SU-DHL-6 (cell line): ENCODE data around the gene RFLNA.

Experiments used
- H2AFZ ChIP-seq: fragments of 200-600 bp; sonication (generic); 2 replicates; pipeline ENCODE4 v1.6.1; 2014; ENCODE audit warnings: low read depth, mild to moderate bottlenecking, moderate library complexity, mixed read lengths, antibody characterized with exemption, low read length; ENCODE audit not compliant: severe bottlenecking
- H3F3A ChIP-seq: fragments of 200-600 bp; shearing (Covaris generic); 2 replicates; pipeline ENCODE4 v1.6.0; 2016; ENCODE audit warnings: antibody characterized with exemption, mild to moderate bottlenecking; ENCODE audit not compliant: insufficient read depth
- H3K27ac ChIP-seq: fragments of 200-600 bp; sonication (generic); 2 replicates; pipeline ENCODE4 v1.5.1; 2016; ENCODE audit warnings: low read depth, mild to moderate bottlenecking, low read length, moderate library complexity, mixed read lengths
- H3K27me3 ChIP-seq: fragments of 200-600 bp; sonication (generic), shearing (Covaris generic); 2 replicates; pipeline ENCODE4 v1.6.0; 2014; ENCODE audit warnings: mild to moderate bottlenecking, low read length
- H3K36me3 ChIP-seq: fragments of 200-600 bp; sonication (generic); 2 replicates; pipeline ENCODE4 v1.6.1; 2014; ENCODE audit warnings: mild to moderate bottlenecking, low read length, mixed read lengths
- H3K4me2 ChIP-seq: fragments of 300-600, 200-600 bp; shearing (Covaris generic), sonication (generic); 2 replicates; pipeline ENCODE4 v1.6.0; 2014; ENCODE audit warnings: low read length, low read depth, mild to moderate bottlenecking; ENCODE audit not compliant: poor library complexity, severe bottlenecking
- H3K4me3 ChIP-seq: fragments of 200-600 bp; sonication (generic); 2 replicates; pipeline ENCODE4 v1.5.1; 2014; ENCODE audit warnings: antibody characterized with exemption, low read length, mild to moderate bottlenecking, mixed read lengths; ENCODE audit not compliant: insufficient read depth, poor library complexity, severe bottlenecking
- H3K79me2 ChIP-seq: fragments of 200-600 bp; sonication (generic); 2 replicates; pipeline ENCODE4 v1.6.1; 2014; ENCODE audit warnings: mild to moderate bottlenecking, low read length, moderate library complexity; ENCODE audit not compliant: insufficient read depth
- H3K9ac ChIP-seq: fragments of 200-600 bp; sonication (generic); 2 replicates; pipeline ENCODE4 v1.7.0; 2014; ENCODE audit warnings: mild to moderate bottlenecking, low read length
- H3K9me2 ChIP-seq: fragments of 200-600 bp; sonication (generic); replicated peaks from 2 replicates; pipeline ENCODE4 v1.6.1; 2014; ENCODE audit warnings: low read length; ENCODE audit not compliant: insufficient read depth
- H3K9me3 ChIP-seq: fragments of 200-600 bp; sonication (generic); 2 replicates; pipeline ENCODE4 v1.6.1; 2014; ENCODE audit warnings: low read length, mixed read lengths; ENCODE audit not compliant: insufficient read depth
- H4K20me1 ChIP-seq: fragments of 200-600 bp; sonication (generic); 2 replicates; pipeline ENCODE4 v1.6.1; 2014; ENCODE audit warnings: low read depth, mild to moderate bottlenecking, antibody characterized with exemption, low read length, moderate library complexity, mixed read lengths
- CTCF ChIP-seq: fragments of 200-600 bp; sonication (generic); IDR thresholded peaks from one replicate; pipeline ENCODE4 v1.5.1; 2017; ENCODE audit warnings: antibody characterized with exemption, mild to moderate bottlenecking, low read length, moderate library complexity; ENCODE audit not compliant: insufficient read depth, poor library complexity, severe bottlenecking
- EZH2phosphoT487 ChIP-seq: fragments of 200-600 bp; sonication (generic), shearing (Covaris generic); conservative IDR thresholded peaks from 2 replicates; pipeline ENCODE4 v1.6.1; 2018; ENCODE audit warnings: mild to moderate bottlenecking, antibody characterized with exemption, low read length, moderate library complexity, mixed read lengths

Gene RFLNA

GRCh38 chr12:124276337-124276736 lies 18.6 kb upstream of the RFLNA start:
- Histone ChIP-seq H3K4me3 (no peak overlapping the region), H3K79me2 (no peaks in the 10 kb centered on the region), H3K9me2 (no peaks in the 10 kb centered on the region), H3K27ac (no peak overlapping the region), H3K36me3 (no peaks in the 10 kb centered on the region), H3K9ac (no peak overlapping the region), H2AFZ (no peak overlapping the region), H3F3A (no peaks in the 10 kb centered on the region), H3K9me3 (no peaks in the 10 kb centered on the region), H3K4me2 (no peak overlapping the region), H3K27me3 (no peaks in the 10 kb centered on the region), H4K20me1 (no peaks in the 10 kb centered on the region)
- no peak for TF ChIP-seq EZH2phosphoT487
- no peak for TF ChIP-seq CTCF

GRCh38 chr12:124277394-124278241 lies 17.3 kb upstream of the RFLNA start:
- Histone ChIP-seq H2AFZ (no peak overlapping the region), H3K79me2 (no peaks in the 10 kb centered on the region), H3K9ac (no peak overlapping the region)

GRCh38 chr12:124278389-124279101 lies 16.3 kb upstream of the RFLNA start:
- no peaks in the 10 kb centered on the region for H3K9me2 ChIP-seq
- H4K20me1 ChIP-seq = no peaks in the 10 kb centered on the region
- H3K79me2 ChIP-seq = no peaks in the 10 kb centered on the region
- H2AFZ ChIP-seq = no peak overlapping the region
- H3K9me3 ChIP-seq = no peaks in the 10 kb centered on the region
- H3K4me3 ChIP-seq = no peak overlapping the region
- no peaks in the 10 kb centered on the region for H3K36me3 ChIP-seq
- H3F3A ChIP-seq = no peaks in the 10 kb centered on the region
- TF ChIP-seq EZH2phosphoT487 = no peak
- no peak for TF ChIP-seq CTCF
- H3K27me3 ChIP-seq = no peaks in the 10 kb centered on the region
- H3K4me2 ChIP-seq = no peak overlapping the region
- no peak overlapping the region for H3K27ac ChIP-seq
- H3K9ac ChIP-seq = no peak overlapping the region

More at GRCh38 chr12:124277394-124278241, 17.3 kb upstream of the RFLNA start:
- H3K4me3 ChIP-seq = no peak overlapping the region
- no peaks in the 10 kb centered on the region for H3F3A ChIP-seq
- H3K4me2 ChIP-seq = no peak overlapping the region
- no peaks in the 10 kb centered on the region for H3K9me3 ChIP-seq
- no peaks in the 10 kb centered on the region for H3K36me3 ChIP-seq
- H3K27me3 ChIP-seq = no peaks in the 10 kb centered on the region
- no peaks in the 10 kb centered on the region for H3K9me2 ChIP-seq
- H3K27ac ChIP-seq = no peak overlapping the region
- no peaks in the 10 kb centered on the region for H4K20me1 ChIP-seq
- TF ChIP-seq EZH2phosphoT487 = no peak

GRCh38 chr12:124279315-124279714 lies 15.6 kb upstream of the RFLNA start:
- no peaks in the 10 kb centered on the region for H3K36me3 ChIP-seq
- no peak overlapping the region for H3K4me2 ChIP-seq

More at GRCh38 chr12:124279315-124279714, 15.6 kb upstream of the RFLNA start:
- Histone ChIP-seq H3K27ac (no peak overlapping the region), H4K20me1 (no peaks in the 10 kb centered on the region), H3K79me2 (no peaks in the 10 kb centered on the region), H3K27me3 (no peaks in the 10 kb centered on the region), H3K9me3 (no peaks in the 10 kb centered on the region), H3F3A (no peaks in the 10 kb centered on the region), H3K9me2 (no peaks in the 10 kb centered on the region), H3K4me3 (no peak overlapping the region), H3K9ac (no peak overlapping the region), H2AFZ (no peak overlapping the region)
- TF ChIP-seq CTCF (no peak), EZH2phosphoT487 (no peak)
